GM23338 (cell line): ENCODE results near the gene CYP46A1. TPM values are rescaled to one million over a fixed set of nuclear protein-coding genes. Genes with fewer than 3 reads are reported as not detected.

Experiments used
- ATAC-seq: fragments of 200-7000 bp; cut with Tn5 transposase; 3 replicates; pipeline ENCODE4 v1.9.1; 2020
- DNase-seq: peaks from one replicate; pipeline ENCODE4 v3.0.0-alpha.2; 2015; ENCODE audit warnings: low spot score
- H2AFZ ChIP-seq: fragments of 200-600 bp; sonication (generic); 2 replicates; pipeline ENCODE4 v1.8.0; 2016; ENCODE audit warnings: antibody characterized with exemption, mild to moderate bottlenecking, moderate library complexity
- H3F3A ChIP-seq: fragments of 200-600 bp; sonication (generic); replicated peaks from 2 replicates; pipeline ENCODE4 v1.8.0; 2017; ENCODE audit warnings: antibody characterized with exemption, mixed run types, low read depth
- H3K27ac ChIP-seq: fragments of 200-600 bp; sonication (generic); 2 replicates; pipeline ENCODE4 v1.6.1; 2016; ENCODE audit warnings: low read depth
- H3K27me3 ChIP-seq: fragments of 200-600 bp; sonication (generic); 2 replicates; pipeline ENCODE4 v1.8.0; 2016; ENCODE audit warnings: mild to moderate bottlenecking, mixed run types, moderate library complexity; ENCODE audit not compliant: insufficient read depth
- H3K36me3 ChIP-seq: fragments of 200-600 bp; sonication (generic); 2 replicates; pipeline ENCODE4 v1.8.0; 2016; ENCODE audit warnings: mild to moderate bottlenecking; ENCODE audit not compliant: insufficient read depth
- H3K4me1 ChIP-seq: fragments of 200-600 bp; sonication (generic); 2 replicates; pipeline ENCODE4 v1.8.0; 2016; ENCODE audit warnings: mild to moderate bottlenecking, moderate library complexity; ENCODE audit not compliant: insufficient read depth
- H3K4me2 ChIP-seq: fragments of 200-600 bp; sonication (generic); 2 replicates; pipeline ENCODE4 v1.7.1; 2017; ENCODE audit warnings: mixed run types
- H3K4me3 ChIP-seq: fragments of 200-600 bp; sonication (generic); 2 replicates; pipeline ENCODE4 v1.6.1; 2016; ENCODE audit warnings: mixed run types
- H3K79me2 ChIP-seq: fragments of 200-600 bp; sonication (generic); replicated peaks from 2 replicates; pipeline ENCODE4 v1.8.0; 2017; ENCODE audit warnings: mild to moderate bottlenecking; ENCODE audit not compliant: insufficient read depth
- H3K9me2 ChIP-seq: fragments of 200-600 bp; sonication (generic); 2 replicates; pipeline ENCODE4 v1.8.0; 2017; ENCODE audit not compliant: insufficient read depth
- H4K20me1 ChIP-seq: fragments of 200-600 bp; sonication (generic); replicated peaks from 2 replicates; pipeline ENCODE4 v1.8.0; 2017; ENCODE audit warnings: mild to moderate bottlenecking; ENCODE audit not compliant: insufficient read depth
- H3K27ac Mint-ChIP-seq: 2 replicates; pipeline ENCODE4 v1.8.0; 2020; ENCODE audit warnings: inconsistent platforms, mild to moderate bottlenecking, moderate library complexity, mixed read lengths
- H3K27me3 Mint-ChIP-seq: 3 replicates; pipeline ENCODE4 v1.8.0; 2022; ENCODE audit warnings: low read depth, mild to moderate bottlenecking, moderate library complexity, mixed read lengths, inconsistent platforms; ENCODE audit not compliant: insufficient read depth, poor library complexity
- H3K36me3 Mint-ChIP-seq: 3 replicates; pipeline ENCODE4 v1.8.0; 2021; ENCODE audit warnings: low read depth, mild to moderate bottlenecking, inconsistent platforms, moderate library complexity, mixed read lengths
- H3K4me1 Mint-ChIP-seq: 3 replicates; pipeline ENCODE4 v1.8.0; 2020; ENCODE audit warnings: mild to moderate bottlenecking, inconsistent platforms, mixed read lengths
- H3K4me3 Mint-ChIP-seq: 3 replicates; pipeline ENCODE4 v1.8.0; 2021; ENCODE audit warnings: moderate library complexity, mild to moderate bottlenecking, inconsistent platforms, mixed read lengths
- H3K9me3 Mint-ChIP-seq: 3 replicates; pipeline ENCODE4 v1.8.0; 2020; ENCODE audit warnings: moderate library complexity, mild to moderate bottlenecking, inconsistent platforms, mixed read lengths
- CREB1 ChIP-seq: fragments of 250-450 bp; sonication (Bioruptor Pico); IDR thresholded peaks from 2 replicates; pipeline ENCODE4 v1.5.0; 2020; ENCODE audit warnings: low read depth, mild to moderate bottlenecking, moderate library complexity
- EZH2 ChIP-seq: fragments of 200-600 bp; sonication (generic); IDR thresholded peaks from one replicate; pipeline ENCODE4 v1.8.0; 2017; ENCODE audit warnings: antibody characterized with exemption, mild to moderate bottlenecking, low read depth; ENCODE audit not compliant: unreplicated experiment
- EZH2phosphoT487 ChIP-seq: fragments of 200-600 bp; sonication (generic); IDR thresholded peaks from one replicate; pipeline ENCODE4 v1.8.1; 2018; ENCODE audit warnings: antibody characterized with exemption; ENCODE audit not compliant: unreplicated experiment
- JUNB ChIP-seq: IDR thresholded peaks from one replicate; pipeline ENCODE4 v1.6.1; 2016; ENCODE audit warnings: antibody characterized with exemption; ENCODE audit not compliant: unreplicated experiment
- NANOG ChIP-seq: IDR thresholded peaks from 2 replicates; pipeline ENCODE4 v1.6.1; 2016; ENCODE audit warnings: antibody characterized with exemption, borderline replicate concordance
- POLR2AphosphoS5 ChIP-seq: IDR thresholded peaks from 2 replicates; pipeline ENCODE4 v1.6.1; 2016; ENCODE audit warnings: antibody characterized with exemption, low read depth
- STAT1 ChIP-seq: IDR thresholded peaks from one replicate; pipeline ENCODE4 v1.6.1; 2016; ENCODE audit warnings: antibody characterized with exemption; ENCODE audit not compliant: unreplicated experiment
- ZNF114 ChIP-seq: fragments of 250-450 bp; sonication (Bioruptor Pico); IDR thresholded peaks from 2 replicates; pipeline ENCODE4 v1.5.0; 2020; ENCODE audit warnings: mild to moderate bottlenecking, moderate library complexity
- ZNF331 ChIP-seq: fragments of 250-450 bp; sonication (Bioruptor Pico); IDR thresholded peaks from 2 replicates; pipeline ENCODE4 v1.5.0; 2020; ENCODE audit warnings: low read depth, mild to moderate bottlenecking, moderate library complexity
- polyA plus RNA-seq: library from polyadenylated mRNA; unstranded; fragments of >200 nt; fragmentation: Nextera tagmentation; extraction: Ambion mirVana; gene quantifications from 2 replicates; pipeline ENCODE4 v1.2.1, GENCODE V29; 2016
- total RNA-seq: library from RNA; depleted of rRNA; stranded (reverse); fragments of >200 nt; shearing (Covaris generic); gene quantifications from 2 replicates; pipeline ENCODE4 v1.2.3, GENCODE V29; 2014
- TF ChIP-seq, protein P1 (sequence below): fragments of 250-450 bp; sonication (Bioruptor Pico); IDR thresholded peaks from 2 replicates; pipeline ENCODE4 v1.5.0; 2020; ENCODE audit warnings: mild to moderate bottlenecking, moderate library complexity
- TF ChIP-seq, protein P2 (sequence below): IDR thresholded peaks from one replicate; pipeline ENCODE4 v1.6.1; 2018; ENCODE audit warnings: antibody characterized with exemption; ENCODE audit not compliant: unreplicated experiment
- TF ChIP-seq, protein P3 (sequence below), 2 experiments: fragments of 200-600 bp in 1 of 2; sonication (generic) in 1 of 2; conservative IDR thresholded peaks; 2 replicates each; pipeline versions ENCODE4 v1.5.1 to v1.6.1; 2016 to 2017; ENCODE audit warnings: antibody characterized with exemption in 2 of 2, low read depth in 2 of 2, mild to moderate bottlenecking in 2 of 2, moderate library complexity in 1 of 2
- TF ChIP-seq, protein P4 (sequence below): IDR thresholded peaks from 2 replicates; pipeline ENCODE4 v1.6.1; 2016; ENCODE audit warnings: antibody characterized with exemption

Gene CYP46A1
- total and polyA plus RNA-seq, 2 experiments from 2014 or later = 0.59 to 0.66 TPM

DNA sequence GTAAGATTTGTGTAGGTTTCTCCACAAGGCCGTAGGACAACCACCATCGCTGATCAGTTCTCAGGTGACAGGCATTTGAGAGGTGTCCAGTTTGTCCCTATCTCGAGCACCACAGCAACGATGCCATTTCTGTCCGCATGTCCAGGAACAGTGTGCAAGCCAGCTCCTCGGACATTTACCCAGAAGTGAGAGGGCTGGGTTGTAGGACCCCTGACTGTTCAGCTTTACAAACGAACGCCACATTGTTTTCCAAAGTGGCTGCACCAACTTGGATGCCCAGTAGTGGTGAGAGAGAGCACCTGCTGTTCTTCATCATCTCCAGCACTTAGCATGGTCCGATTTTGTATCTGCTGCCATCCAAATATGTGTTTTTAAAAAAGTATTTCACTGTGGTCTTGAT is 38.6 kb downstream of the CYP46A1 start:
- no peak overlapping the region for H3K4me3 ChIP-seq
- H3K79me2 ChIP-seq = no peaks in the 10 kb centered on the region
- H3K4me2 ChIP-seq = no peak overlapping the region
- H3F3A ChIP-seq = no peaks in the 10 kb centered on the region
- TF ChIP-seq, protein P1, sequence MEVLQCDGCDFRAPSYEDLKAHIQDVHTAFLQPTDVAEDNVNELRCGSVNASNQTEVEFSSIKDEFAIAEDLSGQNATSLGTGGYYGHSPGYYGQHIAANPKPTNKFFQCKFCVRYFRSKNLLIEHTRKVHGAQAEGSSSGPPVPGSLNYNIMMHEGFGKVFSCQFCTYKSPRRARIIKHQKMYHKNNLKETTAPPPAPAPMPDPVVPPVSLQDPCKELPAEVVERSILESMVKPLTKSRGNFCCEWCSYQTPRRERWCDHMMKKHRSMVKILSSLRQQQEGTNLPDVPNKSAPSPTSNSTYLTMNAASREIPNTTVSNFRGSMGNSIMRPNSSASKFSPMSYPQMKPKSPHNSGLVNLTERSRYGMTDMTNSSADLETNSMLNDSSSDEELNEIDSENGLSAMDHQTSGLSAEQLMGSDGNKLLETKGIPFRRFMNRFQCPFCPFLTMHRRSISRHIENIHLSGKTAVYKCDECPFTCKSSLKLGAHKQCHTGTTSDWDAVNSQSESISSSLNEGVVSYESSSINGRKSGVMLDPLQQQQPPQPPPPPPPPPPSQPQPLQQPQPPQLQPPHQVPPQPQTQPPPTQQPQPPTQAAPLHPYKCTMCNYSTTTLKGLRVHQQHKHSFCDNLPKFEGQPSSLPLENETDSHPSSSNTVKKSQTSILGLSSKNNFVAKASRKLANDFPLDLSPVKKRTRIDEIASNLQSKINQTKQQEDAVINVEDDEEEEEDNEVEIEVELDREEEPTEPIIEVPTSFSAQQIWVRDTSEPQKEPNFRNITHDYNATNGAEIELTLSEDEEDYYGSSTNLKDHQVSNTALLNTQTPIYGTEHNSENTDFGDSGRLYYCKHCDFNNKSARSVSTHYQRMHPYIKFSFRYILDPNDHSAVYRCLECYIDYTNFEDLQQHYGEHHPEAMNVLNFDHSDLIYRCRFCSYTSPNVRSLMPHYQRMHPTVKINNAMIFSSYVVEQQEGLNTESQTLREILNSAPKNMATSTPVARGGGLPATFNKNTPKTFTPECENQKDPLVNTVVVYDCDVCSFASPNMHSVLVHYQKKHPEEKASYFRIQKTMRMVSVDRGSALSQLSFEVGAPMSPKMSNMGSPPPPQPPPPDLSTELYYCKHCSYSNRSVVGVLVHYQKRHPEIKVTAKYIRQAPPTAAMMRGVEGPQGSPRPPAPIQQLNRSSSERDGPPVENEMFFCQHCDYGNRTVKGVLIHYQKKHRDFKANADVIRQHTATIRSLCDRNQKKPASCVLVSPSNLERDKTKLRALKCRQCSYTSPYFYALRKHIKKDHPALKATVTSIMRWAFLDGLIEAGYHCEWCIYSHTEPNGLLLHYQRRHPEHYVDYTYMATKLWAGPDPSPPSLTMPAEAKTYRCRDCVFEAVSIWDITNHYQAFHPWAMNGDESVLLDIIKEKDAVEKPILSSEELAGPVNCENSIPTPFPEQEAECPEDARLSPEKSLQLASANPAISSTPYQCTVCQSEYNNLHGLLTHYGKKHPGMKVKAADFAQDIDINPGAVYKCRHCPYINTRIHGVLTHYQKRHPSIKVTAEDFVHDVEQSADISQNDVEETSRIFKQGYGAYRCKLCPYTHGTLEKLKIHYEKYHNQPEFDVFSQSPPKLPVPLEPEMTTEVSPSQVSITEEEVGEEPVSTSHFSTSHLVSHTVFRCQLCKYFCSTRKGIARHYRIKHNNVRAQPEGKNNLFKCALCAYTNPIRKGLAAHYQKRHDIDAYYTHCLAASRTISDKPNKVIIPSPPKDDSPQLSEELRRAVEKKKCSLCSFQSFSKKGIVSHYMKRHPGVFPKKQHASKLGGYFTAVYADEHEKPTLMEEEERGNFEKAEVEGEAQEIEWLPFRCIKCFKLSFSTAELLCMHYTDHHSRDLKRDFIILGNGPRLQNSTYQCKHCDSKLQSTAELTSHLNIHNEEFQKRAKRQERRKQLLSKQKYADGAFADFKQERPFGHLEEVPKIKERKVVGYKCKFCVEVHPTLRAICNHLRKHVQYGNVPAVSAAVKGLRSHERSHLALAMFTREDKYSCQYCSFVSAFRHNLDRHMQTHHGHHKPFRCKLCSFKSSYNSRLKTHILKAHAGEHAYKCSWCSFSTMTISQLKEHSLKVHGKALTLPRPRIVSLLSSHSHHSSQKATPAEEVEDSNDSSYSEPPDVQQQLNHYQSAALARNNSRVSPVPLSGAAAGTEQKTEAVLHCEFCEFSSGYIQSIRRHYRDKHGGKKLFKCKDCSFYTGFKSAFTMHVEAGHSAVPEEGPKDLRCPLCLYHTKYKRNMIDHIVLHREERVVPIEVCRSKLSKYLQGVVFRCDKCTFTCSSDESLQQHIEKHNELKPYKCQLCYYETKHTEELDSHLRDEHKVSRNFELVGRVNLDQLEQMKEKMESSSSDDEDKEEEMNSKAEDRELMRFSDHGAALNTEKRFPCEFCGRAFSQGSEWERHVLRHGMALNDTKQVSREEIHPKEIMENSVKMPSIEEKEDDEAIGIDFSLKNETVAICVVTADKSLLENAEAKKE (CRISPR knock-in tag) = no peak
- TF ChIP-seq, protein P2, sequence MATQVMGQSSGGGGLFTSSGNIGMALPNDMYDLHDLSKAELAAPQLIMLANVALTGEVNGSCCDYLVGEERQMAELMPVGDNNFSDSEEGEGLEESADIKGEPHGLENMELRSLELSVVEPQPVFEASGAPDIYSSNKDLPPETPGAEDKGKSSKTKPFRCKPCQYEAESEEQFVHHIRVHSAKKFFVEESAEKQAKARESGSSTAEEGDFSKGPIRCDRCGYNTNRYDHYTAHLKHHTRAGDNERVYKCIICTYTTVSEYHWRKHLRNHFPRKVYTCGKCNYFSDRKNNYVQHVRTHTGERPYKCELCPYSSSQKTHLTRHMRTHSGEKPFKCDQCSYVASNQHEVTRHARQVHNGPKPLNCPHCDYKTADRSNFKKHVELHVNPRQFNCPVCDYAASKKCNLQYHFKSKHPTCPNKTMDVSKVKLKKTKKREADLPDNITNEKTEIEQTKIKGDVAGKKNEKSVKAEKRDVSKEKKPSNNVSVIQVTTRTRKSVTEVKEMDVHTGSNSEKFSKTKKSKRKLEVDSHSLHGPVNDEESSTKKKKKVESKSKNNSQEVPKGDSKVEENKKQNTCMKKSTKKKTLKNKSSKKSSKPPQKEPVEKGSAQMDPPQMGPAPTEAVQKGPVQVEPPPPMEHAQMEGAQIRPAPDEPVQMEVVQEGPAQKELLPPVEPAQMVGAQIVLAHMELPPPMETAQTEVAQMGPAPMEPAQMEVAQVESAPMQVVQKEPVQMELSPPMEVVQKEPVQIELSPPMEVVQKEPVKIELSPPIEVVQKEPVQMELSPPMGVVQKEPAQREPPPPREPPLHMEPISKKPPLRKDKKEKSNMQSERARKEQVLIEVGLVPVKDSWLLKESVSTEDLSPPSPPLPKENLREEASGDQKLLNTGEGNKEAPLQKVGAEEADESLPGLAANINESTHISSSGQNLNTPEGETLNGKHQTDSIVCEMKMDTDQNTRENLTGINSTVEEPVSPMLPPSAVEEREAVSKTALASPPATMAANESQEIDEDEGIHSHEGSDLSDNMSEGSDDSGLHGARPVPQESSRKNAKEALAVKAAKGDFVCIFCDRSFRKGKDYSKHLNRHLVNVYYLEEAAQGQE = no peak
- no peak for TF ChIP-seq CREB1
- no peak for TF ChIP-seq EZH2phosphoT487
- no peak for TF ChIP-seq JUNB
- TF ChIP-seq, protein P3, sequence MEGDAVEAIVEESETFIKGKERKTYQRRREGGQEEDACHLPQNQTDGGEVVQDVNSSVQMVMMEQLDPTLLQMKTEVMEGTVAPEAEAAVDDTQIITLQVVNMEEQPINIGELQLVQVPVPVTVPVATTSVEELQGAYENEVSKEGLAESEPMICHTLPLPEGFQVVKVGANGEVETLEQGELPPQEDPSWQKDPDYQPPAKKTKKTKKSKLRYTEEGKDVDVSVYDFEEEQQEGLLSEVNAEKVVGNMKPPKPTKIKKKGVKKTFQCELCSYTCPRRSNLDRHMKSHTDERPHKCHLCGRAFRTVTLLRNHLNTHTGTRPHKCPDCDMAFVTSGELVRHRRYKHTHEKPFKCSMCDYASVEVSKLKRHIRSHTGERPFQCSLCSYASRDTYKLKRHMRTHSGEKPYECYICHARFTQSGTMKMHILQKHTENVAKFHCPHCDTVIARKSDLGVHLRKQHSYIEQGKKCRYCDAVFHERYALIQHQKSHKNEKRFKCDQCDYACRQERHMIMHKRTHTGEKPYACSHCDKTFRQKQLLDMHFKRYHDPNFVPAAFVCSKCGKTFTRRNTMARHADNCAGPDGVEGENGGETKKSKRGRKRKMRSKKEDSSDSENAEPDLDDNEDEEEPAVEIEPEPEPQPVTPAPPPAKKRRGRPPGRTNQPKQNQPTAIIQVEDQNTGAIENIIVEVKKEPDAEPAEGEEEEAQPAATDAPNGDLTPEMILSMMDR (conservative IDR thresholded peaks at IDR 0.05; ENCODE audit: low read depth in 2 of 2) = no peak
- no peak for TF ChIP-seq NANOG
- TF ChIP-seq EZH2 = no peak
- no peak for TF ChIP-seq ZNF114 (CRISPR knock-in tag)
- TF ChIP-seq, protein P4, sequence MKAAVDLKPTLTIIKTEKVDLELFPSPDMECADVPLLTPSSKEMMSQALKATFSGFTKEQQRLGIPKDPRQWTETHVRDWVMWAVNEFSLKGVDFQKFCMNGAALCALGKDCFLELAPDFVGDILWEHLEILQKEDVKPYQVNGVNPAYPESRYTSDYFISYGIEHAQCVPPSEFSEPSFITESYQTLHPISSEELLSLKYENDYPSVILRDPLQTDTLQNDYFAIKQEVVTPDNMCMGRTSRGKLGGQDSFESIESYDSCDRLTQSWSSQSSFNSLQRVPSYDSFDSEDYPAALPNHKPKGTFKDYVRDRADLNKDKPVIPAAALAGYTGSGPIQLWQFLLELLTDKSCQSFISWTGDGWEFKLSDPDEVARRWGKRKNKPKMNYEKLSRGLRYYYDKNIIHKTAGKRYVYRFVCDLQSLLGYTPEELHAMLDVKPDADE = no peak
- TF ChIP-seq ZNF331 (CRISPR knock-in tag) = no peak
- no peak for TF ChIP-seq POLR2AphosphoS5
- TF ChIP-seq STAT1 = no peak
- no peak overlapping the region for H3K27ac ChIP-seq
- Mint-ChIP-seq H3K4me1 (peaks cover 7% of the 10 kb centered on the region; the same call in 2 of the 3 replicates), H3K9me3 (no peaks in the 10 kb centered on the region), H3K27ac (no peak overlapping the region), H3K36me3 (no peaks in the 10 kb centered on the region), H3K4me3 (no peak overlapping the region), H3K27me3 (peaks cover 14% of the 10 kb centered on the region)
- no peaks in the 10 kb centered on the region for H3K27me3 ChIP-seq
- no peaks in the 10 kb centered on the region for H4K20me1 ChIP-seq
- H3K9me2 ChIP-seq = no peaks in the 10 kb centered on the region
- no peaks in the 10 kb centered on the region for H3K4me1 ChIP-seq
- no peaks in the 10 kb centered on the region for H3K36me3 ChIP-seq
- no peak overlapping the region for H2AFZ ChIP-seq
- no peak for ATAC-seq
- DNase-seq = no peak
